Pons (tissue), 1 donor: ENCODE data around the gene ALKBH7.

ENCODE experiments used
- DNase-seq: peaks from one replicate; pipeline ENCODE4 v3.0.0-alpha.2; 2016; ENCODE audit warnings: low spot score

Gene ALKBH7

DNA sequence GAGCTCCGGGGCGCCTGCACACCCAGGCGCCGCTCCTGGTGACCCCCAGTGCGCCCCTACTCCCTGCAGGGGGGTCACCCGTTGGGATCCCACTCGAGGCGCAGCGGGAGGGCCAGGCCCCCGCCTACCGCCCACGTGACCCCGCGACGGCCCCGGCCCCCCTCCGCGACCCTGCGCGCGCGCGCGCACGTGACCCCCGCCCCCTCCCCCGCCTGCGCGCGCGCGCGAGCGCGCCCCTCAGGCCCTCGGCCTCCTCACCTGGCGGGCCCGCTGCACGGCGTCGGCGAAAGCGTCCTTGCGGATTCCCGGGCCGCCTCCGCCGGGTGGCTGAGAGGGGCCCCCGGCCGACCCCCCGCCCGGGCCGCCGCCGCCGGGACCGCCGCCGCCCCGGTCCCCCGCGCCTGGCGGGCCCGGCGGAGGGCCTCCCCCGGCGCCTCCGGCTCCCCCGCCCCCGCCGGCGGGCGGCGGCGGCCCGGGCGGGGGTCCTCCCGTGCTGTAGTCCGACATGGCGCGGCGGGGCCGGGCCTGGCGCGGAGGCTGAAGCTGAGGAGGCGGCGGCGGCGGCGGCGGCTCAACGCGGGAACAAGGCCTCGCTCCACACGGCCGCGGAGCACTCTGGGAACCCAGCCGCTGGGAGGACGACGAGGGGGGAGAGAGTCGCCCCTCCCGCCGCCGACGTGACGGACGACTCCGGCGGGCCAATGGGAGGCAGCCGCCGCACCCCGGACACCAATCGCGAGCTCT, 51.8 kb downstream of the ALKBH7 start, which contains the start of gene KHSRP:
Gene KHSRP, minus strand, starts transcription at position 617 of the 744 bp plus-strand sequence. Its CDS starts 110 bp downstream, at position 507.
- no peak for DNase-seq
